HG02678 (cell line): Measurements from ENCODE around the gene MCUB.
"Not testable (repeated sequence)": the region's sequence is repeated elsewhere in the genome, so short reads cannot be mapped to it uniquely, and the experiment has no call there.

Experiments used
- ATAC-seq: cut with Tn5 transposase; IDR thresholded peaks from one replicate; pipeline ENCODE4 v1.9.1; 2021; ENCODE audit warnings: mild to moderate bottlenecking, moderate library complexity; ENCODE audit not compliant: unreplicated experiment

MCUB gene

GRCh38 chr4:109576462-109576861, 16.4 kb downstream of the MCUB start:
- ATAC-seq, result no peak

GRCh38 chr4:109578846-109579245, 18.8 kb downstream of the MCUB start:
- no peak for ATAC-seq

- ATAC-seq, result not testable (repeated sequence)
Observed at GRCh38 chr4:109579997-109580396, 20.0 kb downstream of the MCUB start.

DNA sequence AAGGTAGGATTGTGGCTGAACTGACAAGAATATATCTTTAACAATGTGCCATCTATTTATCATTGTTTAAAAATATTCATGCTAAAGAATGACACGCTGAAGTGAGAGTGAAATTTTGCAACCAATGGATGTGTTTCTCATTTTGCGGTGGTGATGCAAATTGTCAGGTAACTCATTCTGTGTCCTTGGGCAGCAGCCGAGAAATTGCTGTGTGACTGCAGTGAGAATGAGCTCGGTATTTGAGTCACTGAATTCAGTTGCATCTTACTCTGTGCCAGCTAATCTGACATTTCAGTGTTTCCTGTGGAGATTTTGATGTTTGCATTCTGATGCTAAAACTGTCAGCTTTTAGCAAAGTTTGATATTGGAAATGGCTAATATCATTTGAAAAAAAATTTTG, 28.1 kb downstream of the MCUB start:
- no peak for ATAC-seq

DNA sequence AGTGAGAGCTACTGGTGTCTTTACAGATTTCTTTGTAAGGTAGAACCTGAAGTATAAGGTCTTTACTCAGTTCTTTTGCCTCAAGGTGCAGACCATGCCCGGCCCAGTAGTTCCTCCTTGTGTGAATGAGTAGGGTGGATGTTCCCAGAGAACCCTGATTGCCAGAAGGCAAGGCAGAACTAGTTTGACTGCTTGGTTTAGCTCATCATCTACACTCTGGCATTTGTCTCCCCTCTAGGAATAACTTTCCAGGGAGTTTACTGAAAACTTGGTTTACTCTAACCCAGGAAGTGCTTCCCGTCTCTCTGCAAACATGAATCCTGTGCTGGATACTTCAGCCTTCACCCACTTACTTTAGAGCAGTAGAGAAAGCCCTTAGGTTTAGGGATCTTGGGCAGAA, 29.1 kb downstream of the MCUB start:
- ATAC-seq, result no peak

GRCh38 chr4:109589605-109590004, 29.6 kb downstream of the MCUB start:
- no peak for ATAC-seq

- no peak for ATAC-seq
Observed at GRCh38 chr4:109590905-109591304, 30.9 kb downstream of the MCUB start.

DNA sequence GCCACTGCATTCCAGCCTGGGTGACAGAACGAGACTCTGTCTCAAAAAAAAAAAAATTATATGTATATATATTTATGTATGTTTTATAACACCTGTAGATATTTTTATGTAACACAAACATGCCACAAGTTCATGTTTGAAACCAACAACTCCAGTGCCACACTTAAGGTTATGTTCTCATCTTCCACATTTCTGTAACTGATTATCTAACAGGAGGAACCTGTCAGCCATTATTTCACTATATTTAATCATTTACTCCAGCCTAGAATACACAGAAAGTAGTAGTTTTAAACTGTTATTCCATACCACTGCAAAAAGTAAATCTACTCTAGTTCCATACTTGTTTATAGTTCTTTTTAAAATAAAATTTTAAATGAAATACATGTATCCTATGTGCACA, 32.3 kb downstream of the MCUB start:
- ATAC-seq, result no peak

DNA sequence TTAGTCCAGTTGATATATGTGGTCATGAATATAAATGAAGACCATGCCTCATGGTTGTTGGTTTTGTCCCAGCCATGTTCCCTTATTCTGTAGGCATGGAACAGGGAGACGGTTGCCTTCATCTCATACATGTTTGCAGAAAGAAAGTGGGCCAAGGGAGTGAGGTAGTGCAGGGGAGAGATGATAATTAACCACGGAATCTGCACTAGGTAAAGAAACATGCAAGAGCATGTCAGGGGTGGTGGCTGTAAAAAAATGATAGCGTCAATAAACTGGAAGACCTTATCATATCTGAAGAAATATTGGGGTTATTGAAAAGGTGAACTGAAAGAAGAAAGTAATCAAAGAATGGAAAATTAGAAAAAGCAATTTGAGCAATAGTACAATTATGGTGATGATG, 35.1 kb downstream of the MCUB start:
- not testable (repeated sequence) for ATAC-seq

DNA sequence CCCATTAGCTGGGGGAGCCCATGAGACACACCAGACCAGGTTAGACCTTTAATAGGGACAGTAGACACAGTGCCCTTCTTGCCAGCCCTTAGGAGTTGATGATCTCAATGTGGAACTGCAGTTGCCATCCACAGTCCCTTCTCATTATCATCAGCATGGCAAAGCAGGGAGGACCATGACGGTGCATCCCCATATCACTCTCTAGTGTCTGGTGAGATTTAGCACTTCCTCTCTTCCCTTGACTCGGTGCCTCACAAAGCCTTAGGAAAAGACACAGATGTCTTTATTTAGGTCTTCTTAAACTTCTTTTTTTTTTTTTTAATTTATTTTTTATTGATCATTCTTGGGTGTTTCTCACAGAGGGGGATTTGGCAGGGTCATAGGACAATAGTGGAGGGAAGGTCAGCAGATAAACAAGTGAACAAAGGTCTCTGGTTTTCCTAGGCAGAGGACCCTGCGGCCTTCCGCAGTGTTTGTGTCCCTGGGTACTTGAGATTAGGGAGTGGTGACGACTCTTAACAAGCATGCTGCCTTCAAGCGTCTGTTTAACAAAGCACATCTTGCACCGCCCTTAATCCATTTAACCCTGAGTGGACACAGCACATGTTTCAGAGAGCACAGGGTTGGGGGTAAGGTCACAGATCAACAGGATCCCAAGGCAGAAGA, 36.5 kb downstream of the MCUB start:
- not testable (repeated sequence) for ATAC-seq

- no peak for ATAC-seq
Observed at GRCh38 chr4:109599046-109599652, 39.1 kb downstream of the MCUB start.

DNA sequence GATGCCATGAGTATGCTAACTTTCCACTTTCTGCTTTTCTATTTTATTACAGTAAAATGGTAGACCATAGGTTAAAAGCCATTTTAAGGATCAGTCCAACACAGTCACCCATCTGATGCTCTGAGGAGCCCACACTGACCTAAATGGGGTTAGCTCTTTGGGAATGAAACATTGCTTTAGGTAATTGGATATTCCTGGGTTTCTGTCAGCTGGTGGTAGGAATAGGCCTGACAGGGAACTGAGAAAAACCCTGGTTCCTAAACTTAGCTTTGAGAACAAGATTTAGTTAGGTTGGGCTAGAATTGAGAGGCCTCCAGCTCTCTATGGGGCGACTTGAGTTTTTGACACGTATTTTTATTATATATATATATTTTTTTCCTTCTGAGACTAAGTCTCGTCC, 40.4 kb downstream of the MCUB start:
- no peak for ATAC-seq

DNA sequence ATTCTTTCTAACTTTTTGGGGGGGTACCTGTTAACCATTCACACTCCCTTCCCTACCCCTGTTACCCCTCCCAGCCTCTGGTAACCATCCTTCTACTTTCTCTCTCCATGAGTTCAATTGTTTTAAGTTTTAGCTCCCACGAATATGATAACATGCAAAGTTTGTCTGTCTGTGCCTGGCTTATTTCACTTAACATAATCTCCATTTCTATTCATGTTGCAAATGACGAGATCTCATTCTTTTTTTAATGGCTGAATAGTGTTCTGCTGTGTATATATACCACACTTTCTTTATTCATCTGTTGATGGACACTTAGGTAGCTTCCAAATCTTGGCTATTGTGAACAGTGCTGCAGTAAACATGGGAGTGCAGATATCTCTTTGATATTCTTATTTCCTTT, 41.3 kb downstream of the MCUB start:
- ATAC-seq, result no peak

GRCh38 chr4:109607976-109608375, 47.9 kb downstream of the MCUB start:
- no peak for ATAC-seq

DNA sequence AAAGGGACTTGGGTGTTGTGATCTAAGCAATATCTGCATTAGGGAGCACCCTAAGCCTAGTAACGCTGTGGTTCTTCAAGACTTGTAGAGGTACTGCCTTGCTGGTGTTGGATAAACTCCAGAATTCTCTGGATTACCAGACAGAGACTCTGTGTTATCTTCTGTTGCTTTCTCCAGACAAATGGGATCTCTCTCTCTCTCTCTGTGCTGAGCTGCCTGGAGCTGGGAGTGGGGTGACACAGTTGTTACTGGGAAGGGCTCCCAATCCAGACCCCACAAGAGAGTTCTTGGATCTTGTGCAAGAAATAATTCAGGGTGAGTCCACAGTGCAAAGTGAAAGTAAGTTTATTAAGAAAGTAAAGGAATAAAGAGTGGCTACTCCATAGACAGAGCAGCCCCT, 48.8 kb downstream of the MCUB start:
- no peak for ATAC-seq

DNA sequence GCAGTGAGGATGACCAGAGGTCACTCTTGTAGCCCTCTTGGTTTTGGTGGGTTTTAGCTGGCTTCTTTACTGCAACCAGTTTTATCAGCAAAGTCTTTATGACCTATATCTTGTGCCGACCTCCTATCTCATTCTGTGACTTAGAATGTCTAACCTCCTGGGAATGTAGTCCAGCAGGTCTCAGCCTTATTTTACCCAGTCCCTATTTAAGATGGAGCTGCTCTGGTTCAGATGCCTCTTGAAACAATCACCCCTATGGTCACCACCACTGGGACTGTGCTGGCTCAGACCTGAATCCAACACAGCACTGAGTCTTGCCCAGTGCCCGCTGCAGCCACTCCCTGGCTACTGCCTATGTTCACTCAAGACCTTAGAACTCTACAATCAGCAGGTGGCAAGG, 49.4 kb downstream of the MCUB start:
- ATAC-seq, result no peak

GRCh38 chr4:109610489-109610888, 50.4 kb downstream of the MCUB start:
- no peak for ATAC-seq

- no peak for ATAC-seq
Observed at GRCh38 chr4:109611045-109611646, 51.1 kb downstream of the MCUB start.

GRCh38 chr4:109614015-109614414, 54.0 kb downstream of the MCUB start:
- no peak for ATAC-seq

- no peak for ATAC-seq
Observed at GRCh38 chr4:109614466-109614865, 54.4 kb downstream of the MCUB start.

DNA sequence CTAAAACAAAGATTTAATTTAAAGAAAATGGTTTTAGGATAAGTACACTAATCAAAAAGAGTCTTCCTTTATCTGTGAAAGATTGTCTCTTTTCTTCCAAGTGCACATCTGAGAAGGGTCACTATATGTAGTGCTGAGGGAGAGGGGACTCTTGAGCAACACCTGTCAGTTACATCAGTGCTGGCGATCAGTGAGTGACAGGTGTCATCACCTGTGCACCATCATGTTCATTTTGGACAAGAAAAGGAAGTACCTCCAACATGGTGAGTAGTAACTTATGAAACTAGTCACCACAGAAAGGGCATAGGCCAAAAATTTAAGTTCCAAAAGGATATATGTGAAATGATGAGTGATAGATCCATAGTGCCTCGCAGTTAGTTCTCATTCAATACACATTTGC, 55.7 kb downstream of the MCUB start:
- ATAC-seq, result no peak

DNA sequence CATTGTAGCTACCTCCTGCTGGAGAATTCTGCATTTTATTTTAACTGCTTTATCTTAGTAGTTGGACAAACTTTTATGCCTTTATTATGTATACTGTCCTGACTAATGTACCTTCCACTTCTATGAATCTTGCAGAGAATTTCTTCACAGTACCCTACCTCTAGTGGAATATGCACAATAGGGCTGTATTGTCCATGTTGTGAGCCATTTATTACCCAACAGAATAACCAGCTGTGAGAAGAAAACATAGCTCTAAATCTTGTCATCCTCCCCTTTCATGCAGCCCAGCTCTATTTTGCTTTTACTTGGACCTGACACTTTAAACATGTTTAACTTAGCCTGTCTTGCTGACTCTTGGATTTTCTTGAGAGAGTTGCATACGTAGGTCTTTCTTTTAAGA, 56.2 kb downstream of the MCUB start:
- no peak for ATAC-seq

DNA sequence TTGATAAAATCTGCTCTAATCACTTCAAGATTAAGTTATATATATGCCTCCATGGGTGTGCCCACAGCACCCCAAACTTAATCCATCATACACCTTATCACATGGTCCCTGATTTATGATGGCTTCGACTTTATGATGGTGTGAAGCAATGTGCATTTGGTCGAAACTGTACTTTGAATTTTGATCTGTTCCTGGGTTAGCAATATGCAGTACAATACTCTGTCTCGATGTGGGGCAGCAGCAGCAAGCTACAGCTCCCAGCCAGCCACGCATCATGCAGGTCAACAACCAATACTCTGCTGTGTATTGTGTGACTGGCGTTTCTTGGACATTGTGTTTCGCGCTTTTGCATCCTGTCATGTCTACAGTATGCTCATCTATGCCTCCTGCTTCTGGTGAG, 62.6 kb downstream of the MCUB start:
- no peak for ATAC-seq
